Spleen (tissue), 11 donors: ENCODE results near the gene RB1. TPM values are rescaled to one million over a fixed set of nuclear protein-coding genes. Genes with fewer than 3 reads are reported as not detected.
A peak's percentile ranks its signal among the peaks of the same experiment; 100 is the strongest.

Source experiments
- DNase-seq: peaks from one replicate; pipeline ENCODE4 v3.0.0-alpha.2; 2020
- H3K27ac ChIP-seq, 8 donors: fragments of 200-600 bp; sonication (generic) in 7 of 8; 1 replicate in 4 of 8; 2 replicates in 4 of 8; pipeline versions ENCODE4 v1.5.0 to v1.8.0; 2016 to 2021; ENCODE audit warnings: inconsistent platforms in 4 of 8, mild to moderate bottlenecking in 4 of 8, moderate library complexity in 1 of 8
- H3K27me3 ChIP-seq, 7 donors: fragments of 200-600 bp; sonication (generic) in 6 of 7; replicated peaks in 1 of 7; 1 replicate in 4 of 7; 2 replicates in 3 of 7; pipeline versions ENCODE4 v1.5.0 to v1.8.0; 2016 to 2021; ENCODE audit warnings: inconsistent platforms in 3 of 7, mild to moderate bottlenecking in 1 of 7
- H3K36me3 ChIP-seq, 6 donors: fragments of 200-600 bp; sonication (generic) in 5 of 6; 1 replicate in 4 of 6; 2 replicates in 2 of 6; pipeline versions ENCODE4 v1.5.0 to v1.8.0; 2016 to 2021; ENCODE audit warnings: inconsistent platforms in 2 of 6
- H3K4me1 ChIP-seq, 6 donors: fragments of 200-600 bp; sonication (generic) in 5 of 6; 1 replicate in 3 of 6; 2 replicates in 3 of 6; pipeline versions ENCODE4 v1.5.0 to v1.8.0; 2016 to 2021; ENCODE audit warnings: inconsistent platforms in 3 of 6
- H3K4me3 ChIP-seq, 8 donors: fragments of 200-600 bp; sonication (generic) in 7 of 8; 1 replicate in 4 of 8; 2 replicates in 4 of 8; pipeline versions ENCODE4 v1.5.0 to v1.8.0; 2016 to 2021; ENCODE audit warnings: inconsistent platforms in 4 of 8, mild to moderate bottlenecking in 4 of 8, moderate library complexity in 2 of 8
- H3K9me3 ChIP-seq, 8 donors: fragments of 200-600 bp; sonication (generic) in 7 of 8; 1 replicate in 4 of 8; 2 replicates in 4 of 8; pipeline versions ENCODE4 v1.5.0 to v1.8.0; 2016 to 2021; ENCODE audit warnings: inconsistent platforms in 4 of 8
- CTCF ChIP-seq, 11 experiments: fragments of 200-600 bp in 7 of 11; fragments of 450-650 bp in 4 of 11; sonication (generic) in 4 of 11; IDR thresholded peaks in 8 of 11; conservative IDR thresholded peaks in 3 of 11; 1 replicate in 7 of 11; 2 replicates in 4 of 11; pipeline versions ENCODE4 v1.4.0 to v1.8.0; 2016 to 2021; ENCODE audit warnings: antibody characterized with exemption in 11 of 11, inconsistent platforms in 4 of 11, mild to moderate bottlenecking in 1 of 11
- POLR2A ChIP-seq, 3 donors: fragments of 450-650 bp; IDR thresholded peaks; one replicate each; pipeline ENCODE4 v1.5.1; 2017; ENCODE audit warnings: antibody characterized with exemption in 3 of 3, mild to moderate bottlenecking in 1 of 3
- POLR2AphosphoS5 ChIP-seq, 3 donors: sonication (generic); formaldehyde crosslinking; IDR thresholded peaks; one replicate each; pipeline ENCODE4 v1.5.1; 2017; ENCODE audit warnings: antibody characterized with exemption in 3 of 3
- WGBS, 5 donors: extraction: QIAGEN DNeasy Blood & Tissue Kit in 3 of 5; methylation state at CpG; one replicate each; pipeline versions ENCODE4 v1.1.5 to v1.1.7; 2013 to 2018; 5-methylcytosine and 5-hydroxymethylcytosine counted together
- intact Hi-C: fragments of 100-400 bp; cut with DNase I; formaldehyde crosslinking; loops from one replicate; pipeline ENCODE4 v1.15.0; 2023; ENCODE audit warnings: low total_unique reads
- polyA plus RNA-seq, 3 donors: library from polyadenylated mRNA; stranded (reverse); fragments of 200-250 nt; gene quantifications; one replicate each; pipeline ENCODE4 v1.2.1, GENCODE V29; 2013
- total RNA-seq, 7 donors: library from RNA; depleted of rRNA in 3 of 7; stranded (reverse); fragments of >200 nt in 3 of 7; fragmentation: NEBNext Ultra II Directional in 4 of 7; extraction: Animal tissue kit (Norgen Biotek cat#: 25700) in 4 of 7; gene quantifications; one replicate each; pipeline versions ENCODE4 v1.1.0 to v1.2.1, GENCODE V29; 2016 to 2021
- donor health status: healthy with polysubstance abuse.
- donor health status: DM: no; HTN: no; CAD: no; lungs with moderate emphysema.
- donor health status: DM: no; HTN: no; CAD: no.
- donor health status: Bipolar disorder and iron deficiency.
- donor health status: healthy.
- donor health status: DM: no; HTN: no; CAD: no.
- donor health status: DM: yes; HTN: yes; CAD: no.

The RB1 gene
- total and polyA plus RNA-seq, 10 donors, result 21.3 to 88.0 (median 60.2) TPM

GRCh38 chr13:48320399-48320790 lies 16.8 kb downstream of the RB1 start:
- intact Hi-C loops, result no loop called here
- H3K27me3 ChIP-seq, result peaks cover 0 to 13% (median 0%) of the 10 kb centered on the region in 7 donors
- peaks cover 0 to 68% (median 9%) of the 10 kb centered on the region in 6 donors for H3K4me1 ChIP-seq
- no peak for DNase-seq
- H3K9me3 ChIP-seq, result peaks cover 8 to 38% (median 28%) of the 10 kb centered on the region in 8 donors
- TF ChIP-seq POLR2A (IDR thresholded peaks at IDR 0.05), result no peak
- no peak overlapping the region for H3K27ac ChIP-seq
- WGBS, 5 donors, result 63 to 86% (median 75%) methylated on average over 18 to 20 of the region's 20 CpGs
- peaks cover 0 to 60% (median 19%) of the 10 kb centered on the region in 6 donors for H3K36me3 ChIP-seq
- H3K4me3 ChIP-seq, result peak overlapping the region in 6 of 8 donors; percentile 7 to 56 (median 31)

GRCh38 chr13:48320891-48321510 lies 17.4 kb downstream of the RB1 start:
- 58 to 73% (median 65%) methylated on average over 35 of the region's 35 CpGs for WGBS, 5 donors
- Histone ChIP-seq H3K4me1 (peaks cover 0 to 64% (median 9%) of the 10 kb centered on the region in 6 donors), H3K27me3 (peaks cover 0 to 13% (median 0%) of the 10 kb centered on the region in 7 donors), H3K27ac (no peak overlapping the region), H3K4me3 (peak overlapping the region in 7 of 8 donors; percentile 6 to 56 (median 30)), H3K9me3 (peaks cover 8 to 38% (median 28%) of the 10 kb centered on the region in 8 donors), H3K36me3 (peaks cover 0 to 57% (median 19%) of the 10 kb centered on the region in 6 donors)
- DNase-seq, result peak; percentile 50
- intact Hi-C loops, result no loop called here
- no peak for TF ChIP-seq POLR2A (IDR thresholded peaks at IDR 0.05)
- no peak for TF ChIP-seq CTCF (IDR thresholded peaks at IDR 0.05 in 8 of 11, conservative IDR thresholded peaks at IDR 0.05 in 3 of 11)
- no peak for TF ChIP-seq POLR2AphosphoS5 (IDR thresholded peaks at IDR 0.05)

GRCh38 chr13:48322294-48322693 lies 18.7 kb downstream of the RB1 start:
- DNase-seq, result no peak
- Histone ChIP-seq H3K27ac (no peak overlapping the region), H3K4me1 (peaks cover 0 to 54% (median 9%) of the 10 kb centered on the region in 6 donors), H3K27me3 (peaks cover 0 to 13% (median 0%) of the 10 kb centered on the region in 7 donors), H3K9me3 (peaks cover 8 to 38% (median 28%) of the 10 kb centered on the region in 8 donors), H3K4me3 (no peak overlapping the region), H3K36me3 (peaks cover 0 to 46% (median 14%) of the 10 kb centered on the region in 6 donors)
- TF ChIP-seq POLR2A (IDR thresholded peaks at IDR 0.05) (no peak), CTCF (IDR thresholded peaks at IDR 0.05 in 8 of 11, conservative IDR thresholded peaks at IDR 0.05 in 3 of 11) (no peak), POLR2AphosphoS5 (IDR thresholded peaks at IDR 0.05) (no peak)
- intact Hi-C loops, result no loop called here

GRCh38 chr13:48333976-48334375 lies 30.4 kb downstream of the RB1 start:
- 76 to 100% (median 87%) methylated on average over 1 of the region's 1 CpG for WGBS, 5 donors
- intact Hi-C loops, result loop anchor here (5.0 kb wide), 1 partner anchor 248 kb away; no protein-coding TSS in a partner anchor

More at GRCh38 chr13:48333976-48334375, 30.4 kb downstream of the RB1 start:
- H3K4me3 ChIP-seq, result no peak overlapping the region
- no peaks in the 10 kb centered on the region for H3K27me3 ChIP-seq
- TF ChIP-seq CTCF (IDR thresholded peaks at IDR 0.05 in 8 of 11, conservative IDR thresholded peaks at IDR 0.05 in 3 of 11) (no peak), POLR2AphosphoS5 (IDR thresholded peaks at IDR 0.05) (no peak), POLR2A (IDR thresholded peaks at IDR 0.05) (no peak)
- peaks cover 0 to 10% (median 5%) of the 10 kb centered on the region in 6 donors for H3K36me3 ChIP-seq
- H3K27ac ChIP-seq, result peak overlapping the region in 1 of 8 donors; percentile 21
- H3K4me1 ChIP-seq, result peaks cover 0 to 16% (median 6%) of the 10 kb centered on the region in 6 donors
- no peak for DNase-seq
- H3K9me3 ChIP-seq, result peaks cover 0 to 9% (median 5%) of the 10 kb centered on the region in 8 donors
